Thoracic aorta (tissue), 2 donors: ENCODE data around the gene ACAA2. TPM values are rescaled to one million over a fixed set of nuclear protein-coding genes. Genes with fewer than 3 reads are reported as not detected.

Experiments
- ATAC-seq: fragments of 150-250 bp; one replicate; pipeline ENCODE4 v1.8.0; 2017; ENCODE audit warnings: low read depth; ENCODE audit not compliant: insufficient number of reproducible peaks, low FRiP score
- DNase-seq: peaks from one replicate; pipeline ENCODE4 v3.0.0-alpha.2; 2020; ENCODE audit warnings: low spot score
- H3K27ac ChIP-seq, 2 donors: fragments of 200-600 bp; sonication (generic); 1 replicate in 1 of 2; 2 replicates in 1 of 2; pipeline ENCODE4 v1.5.1; 2016; ENCODE audit warnings: mild to moderate bottlenecking in 2 of 2, moderate library complexity in 2 of 2
- H3K27me3 ChIP-seq: fragments of 200-600 bp; sonication (generic); replicated peaks from 2 replicates; pipeline ENCODE4 v1.6.0; 2016; ENCODE audit warnings: mild to moderate bottlenecking; ENCODE audit not compliant: insufficient read depth
- H3K36me3 ChIP-seq: fragments of 200-600 bp; sonication (generic); one replicate; pipeline ENCODE4 v1.5.1; 2016
- H3K4me1 ChIP-seq, 2 donors: fragments of 200-600 bp; sonication (generic); 1 replicate in 1 of 2; 2 replicates in 1 of 2; pipeline versions ENCODE4 v1.5.1 to v1.6.0; 2016; ENCODE audit warnings: low read depth in 2 of 2, mild to moderate bottlenecking in 1 of 2; ENCODE audit not compliant: control insufficient read depth in 1 of 2
- H3K4me3 ChIP-seq: fragments of 200-600 bp; sonication (generic); 2 replicates; pipeline ENCODE4 v1.5.1; 2016; ENCODE audit warnings: mild to moderate bottlenecking
- H3K9me3 ChIP-seq: fragments of 200-600 bp; sonication (generic); 2 replicates; pipeline ENCODE4 v1.5.1; 2016
- CTCF ChIP-seq: fragments of 200-600 bp; sonication (generic); IDR thresholded peaks from one replicate; pipeline ENCODE4 v1.5.1; 2019; ENCODE audit warnings: antibody characterized with exemption
- total RNA-seq, 2 donors: library from RNA; depleted of rRNA; stranded (reverse); fragments of >200 nt; gene quantifications; one replicate each; pipeline versions ENCODE4 v1.1.0 to v1.2.3, GENCODE V29; 2016

ACAA2 gene
- total RNA-seq, 2 donors from 2014 or later: 20.3 to 26.5 TPM

- no peak for TF ChIP-seq CTCF
- H3K4me1 ChIP-seq: no peaks in the 10 kb centered on the region
- ATAC-seq (no peak), DNase-seq (no peak)
- no peaks in the 10 kb centered on the region for H3K36me3 ChIP-seq
- no peak overlapping the region for H3K4me3 ChIP-seq
- no peaks in the 10 kb centered on the region for H3K9me3 ChIP-seq
- no peak overlapping the region for H3K27ac ChIP-seq
- H3K27me3 ChIP-seq: no peaks in the 10 kb centered on the region
Observed at GRCh38 chr18:49752095-49752457, 61.3 kb downstream of the ACAA2 start.

GRCh38 chr18:49751427-49752094 lies 61.8 kb downstream of the ACAA2 start:
- ATAC-seq (no peak), DNase-seq (no peak)
- H3K27ac ChIP-seq: no peak overlapping the region
- no peaks in the 10 kb centered on the region for H3K4me1 ChIP-seq
- H3K9me3 ChIP-seq: no peaks in the 10 kb centered on the region
- no peak overlapping the region for H3K4me3 ChIP-seq
- no peaks in the 10 kb centered on the region for H3K36me3 ChIP-seq
- no peak for TF ChIP-seq CTCF
- H3K27me3 ChIP-seq: no peaks in the 10 kb centered on the region

GRCh38 chr18:49749563-49749962 lies 63.8 kb downstream of the ACAA2 start:
- H3K4me3 ChIP-seq: no peak overlapping the region
- DNase-seq: no peak
- TF ChIP-seq CTCF: no peak
- no peak overlapping the region for H3K27ac ChIP-seq
- H3K9me3 ChIP-seq: no peaks in the 10 kb centered on the region
- H3K36me3 ChIP-seq: no peaks in the 10 kb centered on the region
- H3K27me3 ChIP-seq: no peaks in the 10 kb centered on the region
- H3K4me1 ChIP-seq: no peaks in the 10 kb centered on the region
- ATAC-seq: no peak

GRCh38 chr18:49747876-49748275 lies 65.5 kb downstream of the ACAA2 start:
- H3K27me3 ChIP-seq: no peaks in the 10 kb centered on the region
- H3K36me3 ChIP-seq: no peaks in the 10 kb centered on the region
- no peak overlapping the region for H3K4me3 ChIP-seq
- no peaks in the 10 kb centered on the region for H3K9me3 ChIP-seq
- ATAC-seq: no peak
- no peaks in the 10 kb centered on the region for H3K4me1 ChIP-seq
- no peak for DNase-seq
- TF ChIP-seq CTCF: no peak
- H3K27ac ChIP-seq: no peak overlapping the region

- DNase-seq: no peak
- no peak for ATAC-seq
- Histone ChIP-seq H3K36me3 (no peaks in the 10 kb centered on the region), H3K4me1 (no peaks in the 10 kb centered on the region), H3K9me3 (no peaks in the 10 kb centered on the region), H3K27me3 (no peaks in the 10 kb centered on the region), H3K4me3 (no peak overlapping the region), H3K27ac (no peak overlapping the region)
- TF ChIP-seq CTCF: no peak
Observed at GRCh38 chr18:49745045-49746014, 68.0 kb downstream of the ACAA2 start.
